Measurements from ENCODE around the gene ENAH.
"Not testable (repeated sequence)": the region's sequence is repeated elsewhere in the genome, so short reads cannot be mapped to it uniquely, and the experiment has no call there.

Gene ENAH

GRCh38 chr1:225514671-225515081 is 138.2 kb downstream of the ENAH start:
- Mint-ChIP-seq H3K9me3 (no peaks in the 10 kb centered on the region), H3K4me1 (peaks cover 2% of the 10 kb centered on the region), H3K4me3 (no peak overlapping the region), H3K27ac (no peak overlapping the region), H3K27me3 (peaks cover 2% of the 10 kb centered on the region), H3K36me3 (ENCODE audit: low read depth) (no peaks in the 10 kb centered on the region)
- no peak for DNase-seq
- no peak for ATAC-seq

- DNase-seq; H3K36me3 Mint-ChIP-seq (ENCODE audit: low read depth); H3K27me3 Mint-ChIP-seq; H3K9me3 Mint-ChIP-seq; H3K4me1 Mint-ChIP-seq; ATAC-seq; H3K4me3 Mint-ChIP-seq; H3K27ac Mint-ChIP-seq: not testable (repeated sequence)
Measured at GRCh38 chr1:225513576-225513975, 139.3 kb downstream of the ENAH start.

DNA sequence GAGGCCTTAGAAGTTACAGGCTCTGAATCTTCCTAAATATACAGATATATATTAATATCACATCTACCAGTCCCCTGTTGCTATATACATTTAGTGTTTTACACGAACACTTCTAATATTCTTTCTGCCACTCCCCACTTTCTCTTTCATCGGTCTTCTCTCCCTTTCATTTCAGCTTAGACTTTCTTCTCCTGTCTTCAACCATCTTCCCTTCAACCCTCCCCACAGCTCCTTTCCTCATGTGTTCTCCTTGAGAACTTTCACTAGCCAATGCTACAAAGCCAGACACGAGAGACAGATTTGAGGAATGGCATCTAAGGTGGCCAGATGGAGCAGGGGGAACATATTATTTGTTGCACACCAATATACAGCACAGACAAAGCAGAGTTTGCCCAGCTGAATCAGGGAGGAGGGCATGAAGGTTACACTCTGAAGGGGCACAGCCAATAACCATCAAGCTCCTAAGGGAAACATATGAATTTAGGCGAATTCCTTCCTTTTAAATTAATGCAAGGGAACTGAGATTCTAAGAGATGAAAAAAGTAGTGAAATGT is 141.0 kb downstream of the ENAH start:
- H3K4me3 Mint-ChIP-seq = no peak overlapping the region
- DNase-seq (no peak), ATAC-seq (no peak)
- H3K27me3 Mint-ChIP-seq = peaks cover 4% of the 10 kb centered on the region
- no peak overlapping the region for H3K27ac Mint-ChIP-seq
- no peaks in the 10 kb centered on the region for H3K9me3 Mint-ChIP-seq
- no peaks in the 10 kb centered on the region for H3K36me3 Mint-ChIP-seq (ENCODE audit: low read depth)
- H3K4me1 Mint-ChIP-seq = peaks cover 3% of the 10 kb centered on the region

DNA sequence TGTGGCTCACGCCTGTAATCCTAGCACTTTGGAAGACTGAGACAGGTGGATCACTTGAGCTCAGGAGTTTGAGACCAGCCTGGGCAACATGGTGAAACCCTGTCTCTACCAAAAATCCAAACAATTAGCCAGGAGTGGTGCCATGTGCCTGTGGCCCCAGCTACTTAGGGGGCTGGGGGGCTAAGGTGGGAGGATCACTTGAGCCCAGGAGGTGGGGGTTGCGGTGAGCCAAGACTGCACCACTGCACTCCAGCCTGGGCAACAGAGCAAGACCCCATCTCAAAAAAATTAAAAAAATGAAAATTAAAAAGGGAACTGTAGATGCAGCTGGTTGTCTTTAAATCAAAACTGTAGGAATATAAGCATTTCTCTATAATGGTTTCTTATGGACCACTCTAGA is 142.2 kb downstream of the ENAH start:
- not testable (repeated sequence) for H3K27me3 Mint-ChIP-seq; H3K27ac Mint-ChIP-seq; ATAC-seq; DNase-seq; H3K4me3 Mint-ChIP-seq; H3K4me1 Mint-ChIP-seq; H3K9me3 Mint-ChIP-seq; H3K36me3 Mint-ChIP-seq (ENCODE audit: low read depth)

DNA sequence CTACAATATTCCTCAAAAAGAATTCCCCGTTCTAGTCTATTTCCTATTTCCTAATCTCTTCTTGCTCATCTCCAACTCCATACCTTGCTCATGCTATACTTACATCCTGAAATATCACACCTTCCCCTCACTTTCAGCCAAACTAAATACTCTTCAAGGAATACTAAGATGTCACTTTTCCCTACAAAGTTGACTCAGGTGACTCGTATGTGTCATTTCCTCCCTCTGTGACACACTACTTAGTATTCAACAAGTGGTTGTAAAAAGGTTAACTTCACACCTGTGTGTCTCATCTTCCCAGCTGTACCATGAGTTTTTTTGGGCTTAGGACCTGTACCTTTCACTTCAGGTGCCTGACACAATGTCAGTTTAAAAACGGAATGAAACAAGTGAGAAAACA is 143.2 kb downstream of the ENAH start:
- no peak overlapping the region for H3K27ac Mint-ChIP-seq
- H3K36me3 Mint-ChIP-seq (ENCODE audit: low read depth) = no peaks in the 10 kb centered on the region
- no peak overlapping the region for H3K4me3 Mint-ChIP-seq
- ATAC-seq = peak; percentile 57
- no peak for DNase-seq
- peaks cover 3% of the 10 kb centered on the region for H3K4me1 Mint-ChIP-seq
- peaks cover 4% of the 10 kb centered on the region for H3K27me3 Mint-ChIP-seq
- no peaks in the 10 kb centered on the region for H3K9me3 Mint-ChIP-seq

- H3K27ac Mint-ChIP-seq = no peak overlapping the region
- H3K36me3 Mint-ChIP-seq (ENCODE audit: low read depth) = no peaks in the 10 kb centered on the region
- peaks cover 4% of the 10 kb centered on the region for H3K27me3 Mint-ChIP-seq
- DNase-seq (no peak), ATAC-seq (no peak)
- H3K9me3 Mint-ChIP-seq = no peaks in the 10 kb centered on the region
- H3K4me3 Mint-ChIP-seq = no peak overlapping the region
- peaks cover 3% of the 10 kb centered on the region for H3K4me1 Mint-ChIP-seq
Measured at GRCh38 chr1:225509376-225509707, 143.6 kb downstream of the ENAH start.

- Mint-ChIP-seq H3K27me3 (peaks cover 4% of the 10 kb centered on the region), H3K9me3 (no peaks in the 10 kb centered on the region), H3K27ac (no peak overlapping the region), H3K4me1 (peaks cover 3% of the 10 kb centered on the region), H3K36me3 (ENCODE audit: low read depth) (no peaks in the 10 kb centered on the region), H3K4me3 (no peak overlapping the region)
- no peak for DNase-seq
- peak; percentile 43 for ATAC-seq
Measured at GRCh38 chr1:225508538-225509375, 144.2 kb downstream of the ENAH start.

GRCh38 chr1:225506727-225507126 is 146.2 kb downstream of the ENAH start:
- H3K27me3 Mint-ChIP-seq = peaks cover 4% of the 10 kb centered on the region
- peaks cover 3% of the 10 kb centered on the region for H3K4me1 Mint-ChIP-seq
- no peaks in the 10 kb centered on the region for H3K36me3 Mint-ChIP-seq (ENCODE audit: low read depth)
- no peak for DNase-seq
- no peak for ATAC-seq
- no peak overlapping the region for H3K4me3 Mint-ChIP-seq
- H3K9me3 Mint-ChIP-seq = no peaks in the 10 kb centered on the region
- no peak overlapping the region for H3K27ac Mint-ChIP-seq

- Mint-ChIP-seq H3K9me3 (no peaks in the 10 kb centered on the region), H3K27ac (no peak overlapping the region), H3K4me3 (no peak overlapping the region), H3K27me3 (peaks cover 3% of the 10 kb centered on the region), H3K4me1 (peaks cover 2% of the 10 kb centered on the region), H3K36me3 (ENCODE audit: low read depth) (no peaks in the 10 kb centered on the region)
- no peak for ATAC-seq
- DNase-seq = no peak
Measured at GRCh38 chr1:225504776-225505175, 148.1 kb downstream of the ENAH start.

DNA sequence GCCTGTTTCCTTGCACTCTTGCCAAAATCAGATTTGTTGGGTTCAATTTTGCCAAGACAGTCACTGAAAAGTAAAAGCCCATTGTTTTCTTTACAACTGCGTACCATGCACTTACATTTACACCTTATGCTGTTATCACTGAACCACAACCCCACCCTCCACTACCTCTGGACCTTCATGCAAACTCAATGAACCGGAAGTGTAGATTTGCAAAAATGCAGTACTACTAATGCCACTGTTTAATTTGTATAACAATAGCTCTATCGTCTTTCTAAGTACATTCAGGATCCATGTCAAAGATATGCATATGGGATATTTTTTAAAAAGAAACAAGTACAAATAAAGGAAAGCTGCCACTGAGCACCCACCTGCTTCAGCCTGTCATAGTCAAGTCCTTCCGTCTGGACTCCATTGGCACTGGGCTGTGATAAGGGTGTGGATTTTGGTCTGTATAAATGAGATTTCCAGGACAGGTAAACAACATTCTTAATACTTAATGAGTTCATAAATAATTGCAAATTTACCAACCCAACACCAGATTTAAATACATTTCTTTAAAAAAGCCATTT is 152.2 kb downstream of the ENAH start:
- H3K4me3 Mint-ChIP-seq = no peak overlapping the region
- H3K4me1 Mint-ChIP-seq = peaks cover 9% of the 10 kb centered on the region
- no peaks in the 10 kb centered on the region for H3K9me3 Mint-ChIP-seq

GRCh38 chr1:225498549-225499136 is 154.3 kb downstream of the ENAH start:
- Mint-ChIP-seq H3K27ac (no peak overlapping the region), H3K36me3 (ENCODE audit: low read depth) (no peaks in the 10 kb centered on the region), H3K4me1 (peaks cover 15% of the 10 kb centered on the region), H3K4me3 (no peak overlapping the region), H3K9me3 (no peaks in the 10 kb centered on the region), H3K27me3 (peaks cover 6% of the 10 kb centered on the region)
- ATAC-seq (no peak), DNase-seq (no peak)

More for the DNA sequence above, 152.2 kb downstream of the ENAH start:
- Mint-ChIP-seq H3K36me3 (ENCODE audit: low read depth) (no peaks in the 10 kb centered on the region), H3K27me3 (peaks cover 6% of the 10 kb centered on the region), H3K27ac (no peak overlapping the region)
- DNase-seq (no peak), ATAC-seq (no peak)

DNA sequence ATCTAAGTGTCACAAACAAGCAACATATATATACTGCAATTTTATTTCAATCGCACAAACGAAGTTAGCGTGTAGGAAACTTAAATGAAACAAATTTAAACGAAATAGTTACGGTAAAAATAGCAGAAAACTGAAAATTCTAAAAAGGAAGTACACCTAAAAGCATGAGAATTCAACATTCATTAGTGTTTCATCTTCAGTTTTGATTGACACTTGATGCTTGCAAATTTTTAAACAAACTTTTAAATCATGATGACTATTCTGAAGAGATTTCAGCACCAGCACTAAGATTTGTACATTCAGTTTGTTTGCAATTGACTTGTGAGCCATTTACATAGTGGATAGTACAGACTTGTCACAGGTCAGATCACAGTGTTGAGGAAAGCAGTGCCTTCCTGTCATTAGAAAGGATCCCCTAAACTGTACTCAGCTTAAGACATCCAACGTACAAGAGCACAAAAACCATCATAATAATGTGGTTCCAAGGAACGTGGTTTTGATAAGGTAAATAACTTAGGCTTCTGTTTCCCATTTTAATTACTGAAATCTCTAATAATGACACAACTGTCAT is 158.0 kb downstream of the ENAH start:
- Mint-ChIP-seq H3K27me3 (peaks cover 6% of the 10 kb centered on the region), H3K4me1 (peaks cover 15% of the 10 kb centered on the region)
- DNase-seq = no peak

GRCh38 chr1:225493591-225494246 is 159.2 kb downstream of the ENAH start:
- Mint-ChIP-seq H3K4me3 (no peak overlapping the region), H3K4me1 (peaks cover 15% of the 10 kb centered on the region), H3K36me3 (ENCODE audit: low read depth) (no peaks in the 10 kb centered on the region), H3K27ac (no peak overlapping the region), H3K9me3 (no peaks in the 10 kb centered on the region), H3K27me3 (peaks cover 3% of the 10 kb centered on the region)
- DNase-seq = no peak
- ATAC-seq = no peak

More for the DNA sequence above, 158.0 kb downstream of the ENAH start:
- no peaks in the 10 kb centered on the region for H3K36me3 Mint-ChIP-seq (ENCODE audit: low read depth)
- no peak overlapping the region for H3K27ac Mint-ChIP-seq
- no peak for ATAC-seq
- no peak overlapping the region for H3K4me3 Mint-ChIP-seq
- H3K9me3 Mint-ChIP-seq = no peaks in the 10 kb centered on the region

DNA sequence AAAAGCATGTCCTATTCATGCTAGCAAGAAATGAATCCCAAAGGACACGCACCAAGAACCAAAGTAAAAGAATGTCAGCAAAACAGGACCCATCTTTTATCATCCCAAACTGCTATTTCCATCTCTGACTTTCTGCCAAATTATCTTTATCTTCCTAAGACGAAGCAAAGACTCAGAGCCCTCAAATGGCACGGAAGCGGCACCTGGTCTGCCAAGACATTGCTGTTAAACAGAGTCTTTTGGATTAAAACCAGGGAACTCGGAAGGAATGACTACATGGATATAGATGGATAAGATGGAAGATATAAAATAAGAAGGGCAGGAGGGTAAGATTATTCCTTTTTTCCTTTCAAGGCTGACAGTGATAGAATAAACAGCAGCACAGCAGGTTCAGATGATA is 164.2 kb downstream of the ENAH start:
- H3K36me3 Mint-ChIP-seq (ENCODE audit: low read depth) = no peaks in the 10 kb centered on the region
- DNase-seq (no peak), ATAC-seq (no peak)
- H3K27ac Mint-ChIP-seq = no peak overlapping the region
- no peaks in the 10 kb centered on the region for H3K4me1 Mint-ChIP-seq
- no peaks in the 10 kb centered on the region for H3K27me3 Mint-ChIP-seq
- H3K4me3 Mint-ChIP-seq = no peak overlapping the region
- H3K9me3 Mint-ChIP-seq = no peaks in the 10 kb centered on the region

All from activated naive CD8-positive, alpha-beta T cell treated with anti-CD3 and anti-CD28 coated beads, Interleukin-2, amount 50 U/mL, for 24 hours (primary cell).